Measurements from ENCODE around the gene WNT16. TPM values are rescaled to one million over a fixed set of nuclear protein-coding genes. Genes with fewer than 3 reads are reported as not detected.

The WNT16 gene
- total RNA-seq, 1 donor from 2014 or later, result not detected

DNA sequence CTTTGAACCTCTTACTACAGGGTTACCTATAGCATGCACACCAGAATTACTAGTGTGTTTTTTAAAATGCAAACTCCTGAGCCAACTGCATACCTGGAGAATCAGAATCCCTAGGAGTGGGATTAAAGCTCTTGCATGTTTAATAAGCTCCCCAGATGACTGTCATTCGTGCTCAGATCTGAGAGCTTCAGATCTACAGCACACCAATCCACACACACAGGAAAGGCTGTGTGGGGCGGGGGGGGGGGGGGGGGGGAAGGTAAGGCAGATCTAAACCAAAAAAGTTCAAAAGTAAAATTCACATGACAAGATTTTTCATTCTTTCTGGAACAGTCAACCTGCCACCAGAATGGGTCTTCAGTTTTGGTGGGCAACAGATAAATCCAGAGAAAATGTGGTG lies 61.8 kb downstream of the WNT16 start:
- peaks cover 7% of the 10 kb centered on the region for H3K9me3 Mint-ChIP-seq (ENCODE audit: low read depth)
- DNase-seq (ENCODE audit: low spot score, unreplicated experiment), result no peak
- TF ChIP-seq, protein P1, sequence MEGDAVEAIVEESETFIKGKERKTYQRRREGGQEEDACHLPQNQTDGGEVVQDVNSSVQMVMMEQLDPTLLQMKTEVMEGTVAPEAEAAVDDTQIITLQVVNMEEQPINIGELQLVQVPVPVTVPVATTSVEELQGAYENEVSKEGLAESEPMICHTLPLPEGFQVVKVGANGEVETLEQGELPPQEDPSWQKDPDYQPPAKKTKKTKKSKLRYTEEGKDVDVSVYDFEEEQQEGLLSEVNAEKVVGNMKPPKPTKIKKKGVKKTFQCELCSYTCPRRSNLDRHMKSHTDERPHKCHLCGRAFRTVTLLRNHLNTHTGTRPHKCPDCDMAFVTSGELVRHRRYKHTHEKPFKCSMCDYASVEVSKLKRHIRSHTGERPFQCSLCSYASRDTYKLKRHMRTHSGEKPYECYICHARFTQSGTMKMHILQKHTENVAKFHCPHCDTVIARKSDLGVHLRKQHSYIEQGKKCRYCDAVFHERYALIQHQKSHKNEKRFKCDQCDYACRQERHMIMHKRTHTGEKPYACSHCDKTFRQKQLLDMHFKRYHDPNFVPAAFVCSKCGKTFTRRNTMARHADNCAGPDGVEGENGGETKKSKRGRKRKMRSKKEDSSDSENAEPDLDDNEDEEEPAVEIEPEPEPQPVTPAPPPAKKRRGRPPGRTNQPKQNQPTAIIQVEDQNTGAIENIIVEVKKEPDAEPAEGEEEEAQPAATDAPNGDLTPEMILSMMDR (IDR thresholded peaks at IDR 0.05; ENCODE audit: unreplicated experiment), result no peak
- H3K27ac Mint-ChIP-seq, result no peak overlapping the region
- peaks cover 11% of the 10 kb centered on the region for H3K36me3 Mint-ChIP-seq (ENCODE audit: insufficient read depth)
- H3K27me3 Mint-ChIP-seq, result no peaks in the 10 kb centered on the region
- peaks cover 16% of the 10 kb centered on the region for H3K4me1 Mint-ChIP-seq (ENCODE audit: low read depth)
- no peak overlapping the region for H3K4me3 Mint-ChIP-seq (ENCODE audit: low read depth)

Other genes with a start within 250 kb of the WNT16 start
- 39.1 and 48.2 TPM in 2 replicates for gene FAM3C, start 67.3 kb downstream of the WNT16 start, total RNA-seq

Measured in progenitor cell of endocrine pancreas (in vitro differentiated cells).